Muscle of back (tissue), 11 donors: ENCODE data around the gene EFEMP2. TPM values are rescaled to one million over a fixed set of nuclear protein-coding genes. Genes with fewer than 3 reads are reported as not detected.

Experiments used
- DNase-seq, 3 donors: peaks; one replicate each; pipeline versions ENCODE4 v3.0.0 to v3.0.0-alpha.2; 2013
- polyA plus RNA-seq, 10 donors: library from polyadenylated mRNA; unstranded; fragments of 120-200 nt; gene quantifications; one replicate each; pipeline ENCODE4 v1.2.1, GENCODE V29; 2013; ENCODE audit not compliant: insufficient read length in 10 of 10

EFEMP2 gene
- polyA plus RNA-seq, 10 donors: 83.5 to 137 (median 101) TPM

DNA sequence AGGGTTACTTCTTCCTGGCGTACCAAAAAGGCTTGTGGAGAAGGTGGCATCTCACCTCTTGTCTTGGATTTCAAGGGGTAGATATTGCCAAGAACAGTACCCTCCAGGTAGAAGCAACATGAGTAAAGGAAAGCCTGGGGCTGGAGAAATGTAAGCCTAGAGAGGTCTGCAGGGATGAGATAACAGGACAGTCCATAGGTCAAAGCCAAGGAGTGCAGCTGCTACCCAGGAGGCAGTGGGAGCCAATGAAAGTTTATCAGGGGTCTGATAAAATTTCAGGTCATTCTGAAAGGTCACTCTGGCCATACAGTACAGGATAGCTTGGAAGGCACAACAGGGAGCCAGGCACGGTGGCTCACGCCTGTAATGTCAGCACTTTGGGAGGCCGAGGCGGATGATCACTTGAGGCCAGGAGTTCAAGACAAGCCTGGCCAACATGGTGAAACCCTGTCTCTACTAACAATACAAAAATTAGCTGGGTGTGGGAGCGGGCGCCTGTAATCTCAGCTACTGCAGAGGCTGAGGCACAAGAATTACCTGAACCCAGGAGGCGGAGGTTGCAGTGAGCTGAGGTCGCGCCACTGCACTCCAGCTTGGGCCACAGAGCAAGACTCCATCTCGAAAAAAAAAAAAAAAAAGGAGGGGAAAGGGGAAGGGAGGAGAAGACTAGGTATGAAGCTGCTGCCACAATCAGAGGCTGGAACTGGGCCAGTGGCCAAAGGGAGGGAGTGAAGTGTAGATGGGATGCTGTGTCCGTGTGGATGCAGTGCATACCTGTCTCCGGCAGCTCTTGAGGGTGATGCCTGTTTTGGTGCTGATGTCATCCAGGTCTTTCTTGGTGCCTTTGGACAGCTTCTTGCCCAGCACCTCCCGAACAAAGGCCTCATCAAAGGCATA lies 14.5 kb upstream of the EFEMP2 start:
- no peak for DNase-seq

DNA sequence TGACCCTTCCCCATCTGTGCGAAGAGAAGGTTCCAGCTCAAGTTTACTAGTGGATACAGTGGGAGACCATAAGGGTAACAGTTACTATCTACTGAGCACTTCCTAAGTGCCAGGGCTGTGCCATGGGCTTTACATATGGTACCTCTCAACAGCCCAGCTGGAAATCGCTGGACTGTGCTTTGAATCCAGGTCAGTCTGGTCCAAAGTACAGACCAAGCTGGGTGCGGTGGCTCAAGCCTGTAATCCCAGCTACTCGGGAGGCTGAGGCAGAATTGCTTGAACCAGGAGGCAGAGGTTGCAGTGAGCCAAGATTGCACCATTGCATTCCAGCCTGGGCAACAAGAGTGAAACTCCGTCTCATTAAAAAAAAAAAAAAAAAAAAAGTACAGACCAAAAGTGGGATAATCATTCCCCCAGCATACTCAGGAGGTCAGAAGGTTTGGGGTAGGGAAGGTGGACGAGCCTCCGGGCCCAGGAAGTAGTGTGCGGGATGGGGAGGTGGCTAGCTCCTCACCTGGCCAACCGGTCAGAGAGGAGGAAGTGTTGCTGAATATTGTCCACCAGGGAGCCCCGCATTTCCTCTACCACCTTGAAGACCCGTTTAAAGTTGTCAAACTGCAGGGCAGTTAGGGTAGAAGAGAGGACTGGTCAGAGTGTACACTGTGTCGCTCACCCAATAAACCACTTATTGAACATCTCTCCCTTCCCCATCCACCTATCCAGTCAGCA lies 13.4 kb upstream of the EFEMP2 start:
- DNase-seq: no peak

GRCh38 chr11:65885231-65885630 lies 12.6 kb upstream of the EFEMP2 start:
- DNase-seq: no peak

DNA sequence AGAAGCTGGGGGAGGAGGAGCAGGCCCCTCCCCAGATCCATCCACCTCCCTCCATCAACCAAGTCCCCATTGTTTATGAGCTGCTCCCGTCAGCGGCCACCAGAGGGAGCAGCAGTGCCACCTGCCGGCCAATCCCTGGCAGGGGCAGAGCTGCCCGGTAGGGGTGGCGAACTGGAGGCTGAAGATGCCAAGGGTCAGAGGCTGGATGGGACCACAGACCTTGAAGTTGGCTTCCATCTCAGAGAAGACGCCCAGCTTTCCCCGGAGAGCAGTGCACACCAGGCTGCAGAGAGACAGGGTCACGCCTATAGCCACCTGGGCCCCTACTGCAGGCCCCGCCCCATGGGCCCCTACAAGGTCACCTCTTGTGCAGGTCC lies 12.1 kb upstream of the EFEMP2 start:
- peak in 2 of 3 donors; percentile 74 to 81 for DNase-seq

- no peak for DNase-seq
Observed at GRCh38 chr11:65883786-65884715, 11.5 kb upstream of the EFEMP2 start.

DNA sequence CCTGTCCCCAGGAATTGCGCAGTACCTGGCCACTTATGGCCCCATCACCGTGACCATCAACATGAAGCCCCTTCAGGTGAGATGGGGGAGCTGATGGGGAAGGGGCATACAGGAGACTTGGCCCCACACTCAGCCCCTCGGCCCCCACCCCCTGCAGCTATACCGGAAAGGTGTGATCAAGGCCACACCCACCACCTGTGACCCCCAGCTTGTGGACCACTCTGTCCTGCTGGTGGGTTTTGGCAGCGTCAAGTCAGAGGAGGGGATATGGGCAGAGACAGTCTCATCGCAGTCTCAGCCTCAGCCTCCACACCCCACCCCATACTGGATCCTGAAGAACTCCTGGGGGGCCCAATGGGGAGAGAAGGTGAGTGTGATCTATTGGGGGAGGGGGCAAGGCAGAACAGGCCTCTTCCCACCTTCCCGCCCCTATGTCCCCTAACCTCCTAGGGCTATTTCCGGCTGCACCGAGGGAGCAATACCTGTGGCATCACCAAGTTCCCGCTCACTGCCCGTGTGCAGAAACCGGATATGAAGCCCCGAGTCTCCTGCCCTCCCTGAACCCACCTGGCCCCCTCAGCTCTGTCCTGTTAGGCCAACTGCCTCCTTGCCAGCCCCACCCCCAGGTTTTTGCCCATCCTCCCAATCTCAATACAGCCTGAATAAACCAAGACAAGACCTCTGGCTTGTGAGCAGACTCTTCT lies 10.6 kb upstream of the EFEMP2 start:
- DNase-seq: no peak

DNA sequence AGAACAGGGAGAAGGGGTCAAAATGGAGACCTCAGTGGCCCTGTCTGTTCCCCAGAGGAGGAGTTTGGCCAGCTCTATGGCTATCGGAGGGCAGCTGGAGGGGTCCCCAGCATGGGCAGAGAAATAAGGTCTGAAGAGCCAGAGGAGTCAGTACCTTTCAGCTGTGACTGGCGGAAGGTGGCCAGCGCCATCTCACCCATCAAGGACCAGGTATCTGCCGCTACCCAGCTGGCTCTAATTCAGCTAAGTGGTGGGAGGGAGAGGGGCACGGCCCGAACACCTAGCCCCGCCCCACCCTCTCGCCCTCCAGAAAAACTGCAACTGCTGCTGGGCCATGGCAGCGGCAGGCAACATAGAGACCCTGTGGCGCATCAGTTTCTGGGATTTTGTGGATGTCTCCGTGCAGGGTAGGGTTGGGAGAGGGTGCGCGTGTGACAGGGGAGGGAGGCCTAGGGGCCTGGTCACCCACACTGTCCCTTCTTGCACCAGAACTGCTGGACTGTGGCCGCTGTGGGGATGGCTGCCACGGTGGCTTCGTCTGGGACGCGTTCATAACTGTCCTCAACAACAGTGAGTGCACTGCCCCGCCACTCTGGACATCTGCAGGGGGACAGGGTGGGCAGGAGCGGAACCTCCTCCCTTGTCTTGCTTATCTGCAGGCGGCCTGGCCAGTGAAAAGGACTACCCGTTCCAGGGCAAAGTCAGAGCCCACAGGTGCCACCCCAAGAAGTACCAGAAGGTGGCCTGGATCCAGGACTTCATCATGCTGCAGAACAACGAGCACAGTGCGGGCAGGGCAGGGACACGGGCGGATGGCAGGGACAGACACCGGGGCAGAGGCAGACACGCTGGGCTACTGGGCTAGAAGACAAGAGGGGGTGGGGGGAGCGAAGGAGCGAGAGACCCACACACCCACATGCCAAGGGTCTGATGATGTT lies 9.8 kb upstream of the EFEMP2 start:
- no peak for DNase-seq

GRCh38 chr11:65880844-65881421 lies 8.3 kb upstream of the EFEMP2 start:
- no peak for DNase-seq

- no peak for DNase-seq
Observed at GRCh38 chr11:65880027-65880426, 7.4 kb upstream of the EFEMP2 start.

DNA sequence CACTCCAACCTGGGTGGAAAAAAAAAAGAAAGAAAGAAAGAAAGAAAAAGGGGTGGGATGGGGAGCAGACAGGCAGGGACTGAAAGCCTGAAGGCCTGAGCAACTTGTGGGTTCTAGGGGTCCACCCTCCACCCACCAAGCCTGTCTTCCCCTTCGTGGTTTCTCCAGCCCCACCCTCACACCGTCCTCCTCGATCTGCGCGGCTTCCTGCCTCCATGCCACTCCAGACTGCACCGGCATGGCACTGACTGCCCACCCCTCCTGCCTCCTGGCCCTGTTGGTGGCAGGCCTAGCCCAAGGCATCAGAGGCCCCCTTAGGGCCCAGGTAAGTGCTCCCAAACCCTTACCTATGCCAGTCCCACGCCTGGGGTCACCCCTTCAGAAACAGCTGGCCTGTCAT lies 7.0 kb upstream of the EFEMP2 start, which contains the start of gene CTSW:
Gene CTSW, plus strand, starts transcription at position 221 of the 400 bp plus-strand sequence. Its CDS starts 18 bp downstream, at position 239.
- no peak for DNase-seq

DNA sequence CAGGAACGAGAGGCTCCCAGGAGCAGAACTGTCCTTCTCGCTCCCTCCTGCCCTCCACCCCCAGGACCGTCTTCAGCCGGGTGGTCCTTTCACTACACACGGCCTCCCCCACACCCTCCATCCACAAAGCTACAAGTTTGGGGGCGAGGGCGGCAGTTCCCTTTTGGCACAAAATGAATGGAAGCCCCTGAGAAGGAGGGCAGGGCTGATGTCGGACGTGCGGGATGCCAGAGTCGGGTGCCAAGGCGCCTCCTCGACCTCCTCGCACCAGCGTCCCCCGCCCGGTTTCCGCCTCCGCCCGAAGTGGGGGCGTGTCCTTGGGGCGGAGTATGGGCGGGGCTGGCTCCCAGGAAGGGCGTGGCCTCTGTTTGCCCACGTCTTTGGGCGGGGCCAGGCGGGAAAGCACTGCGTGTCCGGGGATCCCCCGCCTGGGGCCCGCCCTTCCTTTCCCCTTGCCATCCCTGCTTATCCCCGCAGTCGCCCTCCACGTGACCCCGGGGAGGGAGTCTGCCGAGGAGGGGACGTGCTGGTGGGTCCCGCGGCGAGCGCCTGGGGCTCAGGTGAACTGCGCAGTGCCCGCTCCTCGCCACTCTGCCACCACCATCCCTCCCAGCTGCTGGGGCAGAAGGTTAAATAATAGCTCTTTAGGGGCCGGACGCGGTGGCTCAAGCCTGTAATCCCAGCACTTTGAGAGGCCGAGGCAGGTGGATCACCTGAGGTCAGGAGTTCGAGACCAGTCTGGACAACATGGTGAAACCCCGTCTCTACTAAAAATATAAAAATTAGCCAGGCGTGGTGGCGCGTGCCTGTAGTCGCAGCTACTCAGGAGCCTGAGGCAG lies 937 bp upstream of the EFEMP2 start:
- DNase-seq: peak; percentile 91 to 96 (median 94)

- DNase-seq: peak in 1 of 3 donors; percentile 74
Observed at GRCh38 chr11:65871811-65872548, 620 bp downstream of the EFEMP2 start.

DNA sequence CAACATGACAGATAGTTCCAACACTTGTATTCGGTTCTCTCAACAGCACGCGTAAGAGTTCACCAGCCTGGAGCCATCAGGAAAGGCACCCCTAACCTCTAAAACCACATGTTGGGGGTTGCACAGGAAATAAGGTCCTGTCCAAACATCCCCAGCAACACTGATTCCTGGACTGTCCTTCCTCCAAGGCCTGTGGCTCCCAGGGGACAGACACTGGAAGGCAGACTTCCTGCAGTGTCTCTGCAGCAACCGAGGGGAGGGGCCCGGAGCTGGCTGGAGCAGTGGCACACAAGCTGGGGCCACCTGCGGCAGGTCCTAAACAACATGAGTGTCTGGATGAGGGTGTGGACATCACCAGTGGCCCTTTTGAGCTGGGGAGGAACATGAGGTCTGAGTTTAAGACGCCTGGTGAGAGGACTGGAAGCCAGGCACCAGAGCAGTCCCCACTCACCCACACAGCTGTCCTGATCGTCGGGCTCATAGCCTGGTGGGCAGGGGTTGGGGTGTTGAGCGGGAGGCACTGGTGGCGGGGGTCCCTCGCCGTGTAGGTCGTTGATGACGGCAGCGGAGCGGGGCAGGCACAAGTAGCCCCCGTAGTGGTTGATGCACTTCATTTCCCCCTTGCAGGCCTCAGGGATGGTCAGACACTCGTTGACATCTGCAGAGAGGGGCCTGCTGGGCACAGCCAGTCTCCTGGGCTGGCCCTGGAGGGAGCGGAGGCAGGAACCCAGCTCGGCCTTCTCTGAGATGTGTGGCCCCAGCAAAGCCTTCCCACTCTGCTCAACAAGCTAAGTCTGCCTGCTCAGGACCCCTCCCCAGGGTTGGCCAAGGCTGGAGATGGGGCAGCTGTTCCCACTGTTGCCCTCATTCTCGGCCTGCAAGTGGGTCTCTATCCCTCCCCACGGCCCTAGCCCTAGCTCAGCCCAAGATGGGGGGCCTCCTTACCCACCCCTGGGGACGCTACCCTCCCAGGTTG lies 1.6 kb downstream of the EFEMP2 start:
- DNase-seq: no peak

DNA sequence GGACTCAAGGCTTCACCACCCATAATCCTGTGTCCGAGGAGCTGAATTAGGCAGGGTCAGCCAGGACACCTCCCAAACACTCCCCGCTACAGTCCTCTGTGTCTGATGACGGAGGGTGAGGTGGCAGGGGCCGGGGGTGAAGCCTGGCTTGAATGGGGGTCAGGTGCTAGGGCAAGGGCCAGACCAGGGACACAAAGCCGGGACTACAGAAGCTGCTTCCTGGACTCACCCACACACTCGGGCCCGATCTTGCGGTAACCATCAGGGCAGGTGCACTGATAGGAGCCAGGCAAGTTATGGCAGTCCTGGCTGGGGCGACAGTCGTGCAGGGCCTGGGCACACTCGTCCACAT lies 2.3 kb downstream of the EFEMP2 start:
- no peak for DNase-seq

DNA sequence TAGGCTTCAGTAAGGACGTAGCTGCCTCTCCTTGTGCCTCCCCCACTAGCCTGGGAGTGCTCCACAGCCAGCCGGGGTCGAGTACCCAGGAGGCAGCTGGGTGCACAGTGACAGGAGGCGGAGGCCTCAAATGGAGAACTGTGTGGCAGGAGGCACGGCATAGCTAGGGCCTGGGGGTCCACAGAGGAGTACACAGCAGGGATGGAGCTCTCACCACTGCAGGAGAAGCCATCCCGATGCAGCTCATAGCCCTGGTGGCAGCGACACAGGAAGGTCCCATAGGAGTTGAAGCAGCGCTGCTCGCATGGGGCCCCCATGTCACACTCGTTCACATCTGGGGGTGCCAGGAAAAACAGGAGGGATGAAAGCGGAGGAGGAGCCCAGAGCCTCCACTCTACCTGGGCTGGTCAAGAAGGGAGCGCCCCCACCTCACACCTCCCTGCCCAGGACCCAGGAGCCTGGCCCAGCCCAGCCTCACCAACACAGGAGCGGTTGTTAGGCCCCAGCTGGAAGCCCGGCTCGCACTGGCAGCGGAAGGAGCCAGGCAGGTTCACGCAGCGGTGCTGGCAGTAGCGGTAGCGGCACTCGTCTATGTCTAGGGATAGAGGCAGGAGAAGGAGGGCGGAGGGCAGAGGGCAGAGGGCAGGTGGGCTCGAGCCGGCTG lies 2.8 kb downstream of the EFEMP2 start:
- no peak for DNase-seq

DNA sequence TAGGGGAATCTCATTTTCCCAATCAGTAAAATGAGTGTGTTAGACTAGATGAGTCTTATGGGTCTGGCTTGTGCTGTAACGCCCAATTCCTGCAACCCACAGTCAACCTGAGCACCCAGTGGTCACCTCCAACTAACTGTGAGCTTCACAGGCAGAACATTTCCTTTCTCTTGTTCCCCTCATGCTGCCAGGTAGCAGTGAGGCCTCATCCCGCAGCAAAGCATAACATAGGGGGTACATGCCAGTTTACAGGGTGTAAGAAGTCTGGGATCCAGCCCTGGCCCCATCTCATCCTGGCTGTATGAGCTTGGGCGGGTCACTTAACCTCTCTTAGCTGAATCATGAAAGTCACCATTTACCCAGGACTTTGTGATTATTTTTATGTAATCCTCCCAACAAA lies 3.7 kb downstream of the EFEMP2 start:
- no peak for DNase-seq
